ENCODE data around the gene PODNL1. TPM values are rescaled to one million over a fixed set of nuclear protein-coding genes. Genes with fewer than 3 reads are reported as not detected.

The PODNL1 gene
- total RNA-seq, 2 experiments from 2014 or later = 0.25 to 0.46 TPM

DNA sequence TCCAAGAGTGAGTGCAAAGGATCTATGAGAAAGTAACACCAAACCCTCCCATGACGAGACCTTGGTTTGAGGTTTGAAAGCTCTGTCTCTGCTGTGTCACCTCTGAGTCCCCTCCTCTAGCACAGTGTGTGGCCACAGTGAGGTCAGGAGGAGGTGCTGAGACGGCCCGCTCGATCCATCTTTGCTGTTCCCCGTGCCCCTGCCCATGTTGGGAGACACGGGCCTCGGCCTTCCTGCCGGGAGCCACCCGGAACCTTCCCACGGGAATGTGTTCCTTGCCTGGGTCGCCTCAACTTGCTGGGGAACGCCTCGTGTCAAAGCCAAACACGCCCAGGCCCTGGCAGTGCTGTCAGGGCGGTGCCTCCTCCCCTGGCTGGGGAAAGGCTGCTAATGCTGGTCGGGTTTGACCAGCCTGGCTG lies 51.2 kb downstream of the PODNL1 start:
- DNase-seq = peak; percentile 43
- intact Hi-C loops (cut with DNase I, micrococcal nuclease) = no loop called here

DNA sequence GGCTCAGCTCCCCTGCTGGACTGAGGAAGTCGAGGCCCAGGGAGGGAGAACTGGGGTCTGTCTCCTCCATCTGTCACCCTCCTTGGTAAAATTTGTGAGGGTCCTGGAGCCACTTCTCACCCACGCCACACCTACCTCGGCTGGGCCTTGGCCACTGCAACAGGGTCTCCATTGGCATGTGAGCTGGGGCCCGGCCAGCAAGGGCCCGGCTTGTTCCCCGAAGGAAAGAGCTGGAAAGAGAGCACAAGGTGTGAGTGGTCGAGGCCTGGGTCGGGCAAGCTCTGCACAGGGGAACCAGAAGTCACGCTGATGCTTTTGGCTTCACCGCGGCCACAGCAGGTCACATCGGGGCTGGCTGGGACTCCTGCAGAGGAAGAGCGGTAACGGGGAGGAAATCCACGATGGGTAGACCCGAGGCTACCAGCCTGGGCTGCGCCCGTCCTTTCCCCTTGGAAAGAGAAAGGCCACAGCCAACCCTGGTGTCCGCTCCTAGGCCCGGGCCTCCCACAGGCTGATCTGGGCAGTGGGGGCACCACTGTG lies 52.3 kb downstream of the PODNL1 start:
- ChIA-PET POLR2A (interaction anchor here (0.6 kb wide), 1 partner anchor 17 kb away, joined by 9 read pairs; no protein-coding TSS in a partner anchor), CTCF (interaction anchor here (0.7 to 2.0 kb wide), 4 partner anchors 17 to 230 kb away, joined by 3 to 7 read pairs (median 4); no protein-coding TSS in a partner anchor)
- Mint-ChIP-seq H3K4me3 (no peak overlapping the region), H3K27ac (no peak overlapping the region), H3K27me3 (no peaks in the 10 kb centered on the region), H3K36me3 (ENCODE audit: low read depth) (no peaks in the 10 kb centered on the region), H3K9me3 (ENCODE audit: low read depth) (no peaks in the 10 kb centered on the region), H3K4me1 (peaks cover 26% of the 10 kb centered on the region)
- intact Hi-C loops (cut with DNase I, micrococcal nuclease) = no loop called here
- DNase-seq (no peak), ATAC-seq (no peak)

More for the DNA sequence above, 51.2 kb downstream of the PODNL1 start:
- no peaks in the 10 kb centered on the region for H3K27me3 Mint-ChIP-seq
- H3K36me3 Mint-ChIP-seq (ENCODE audit: low read depth) = no peaks in the 10 kb centered on the region
- H3K4me3 Mint-ChIP-seq = no peak overlapping the region
- H3K4me1 Mint-ChIP-seq = peaks cover 14% of the 10 kb centered on the region
- H3K9me3 Mint-ChIP-seq (ENCODE audit: low read depth) = no peaks in the 10 kb centered on the region
- POLR2A ChIA-PET = no interaction called here
- no peak overlapping the region for H3K27ac Mint-ChIP-seq
- CTCF ChIA-PET = interaction anchor here (0.6 to 2.0 kb wide), 4 partner anchors 16 to 307 kb away, joined by 3 to 7 read pairs (median 4); no protein-coding TSS in a partner anchor
- peak; percentile 68 for ATAC-seq

DNA sequence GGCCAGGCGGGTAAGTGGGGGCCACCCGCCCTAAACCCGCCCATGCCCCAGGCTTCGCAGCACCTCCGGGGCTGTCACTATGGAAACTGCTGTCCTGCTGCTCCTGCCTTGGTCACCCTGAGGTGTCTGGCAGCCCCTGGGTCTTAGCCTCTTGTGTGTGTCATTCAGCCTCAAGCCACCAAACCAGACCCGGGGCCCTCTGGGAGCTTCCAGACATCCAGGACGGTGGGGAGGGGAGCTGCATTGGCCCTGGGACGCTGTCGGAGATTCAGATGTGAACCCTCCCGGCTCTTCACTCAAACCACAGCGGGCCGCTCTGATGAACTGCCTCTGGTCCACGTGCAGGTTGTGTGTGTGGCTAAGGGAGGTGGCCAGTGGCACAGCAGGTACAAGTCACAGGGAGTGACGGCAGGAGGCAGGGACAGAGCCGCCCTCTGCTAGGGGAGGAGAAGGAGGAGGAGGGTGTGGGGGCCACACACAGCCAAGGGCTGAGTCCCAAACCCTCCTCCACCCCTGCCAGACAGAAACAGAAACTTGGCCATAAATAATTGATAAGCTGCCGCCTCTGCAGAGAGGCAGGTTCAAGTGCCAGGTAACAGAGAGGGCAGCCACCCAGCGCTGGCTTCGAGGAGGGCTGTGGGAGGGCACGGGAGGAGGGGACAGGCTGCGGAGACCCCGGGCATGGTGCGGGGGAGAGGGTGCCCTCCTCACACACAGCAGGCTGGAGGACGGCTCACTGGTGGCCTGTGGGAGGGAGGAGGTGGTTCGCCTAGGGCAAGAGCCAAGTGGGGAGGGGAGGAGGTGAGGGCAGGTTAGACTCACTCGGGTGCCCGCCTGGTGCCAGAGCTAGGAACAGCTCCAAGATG lies 53.3 kb downstream of the PODNL1 start:
- ATAC-seq (no peak), DNase-seq (no peak)
- ChIA-PET CTCF (interaction anchor here (0.7 to 2.0 kb wide), 2 partner anchors 18 to 230 kb away, joined by 3 to 7 read pairs; no protein-coding TSS in a partner anchor), POLR2A (no interaction called here)
- Mint-ChIP-seq H3K27me3 (no peaks in the 10 kb centered on the region), H3K9me3 (ENCODE audit: low read depth) (no peaks in the 10 kb centered on the region), H3K4me1 (peaks cover 33% of the 10 kb centered on the region), H3K36me3 (ENCODE audit: low read depth) (no peaks in the 10 kb centered on the region), H3K27ac (no peak overlapping the region), H3K4me3 (no peak overlapping the region)
- intact Hi-C loops (cut with DNase I, micrococcal nuclease) = loop anchor here (5.0 kb wide), 4 partner anchors 67 to 592 kb away; partner anchors contain the start of genes DCAF15 (in 1 of the 2), IL27RA (in 1 of the 2) and PTGER1 (in 1 of the 2)

DNA sequence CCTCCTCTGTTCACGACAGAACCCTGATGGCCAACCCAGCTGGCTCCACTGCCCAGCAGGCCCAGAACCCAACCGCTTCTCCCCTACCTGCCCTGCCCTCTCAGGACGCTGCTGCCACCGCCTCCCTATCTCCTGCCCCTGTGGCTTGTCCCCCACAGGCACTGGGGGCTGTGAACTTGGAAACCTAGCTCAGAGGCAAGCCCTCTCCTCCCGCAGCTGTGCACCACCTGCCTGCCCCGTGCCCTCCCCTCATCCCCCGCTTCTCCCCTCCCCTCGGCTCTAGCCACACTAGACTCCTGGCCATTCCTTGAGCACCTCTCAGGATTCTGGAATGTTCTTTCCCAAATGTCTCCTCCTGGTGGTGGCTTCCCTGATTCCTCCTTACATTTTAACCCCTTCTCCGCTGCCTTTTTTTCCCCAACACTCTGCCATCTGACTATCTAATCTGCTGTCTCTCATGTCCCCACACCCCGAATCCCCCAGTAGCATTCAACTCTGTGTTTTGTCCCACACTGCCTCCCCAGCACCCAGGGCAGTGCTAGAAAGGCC lies 54.6 kb downstream of the PODNL1 start:
- intact Hi-C loops (cut with DNase I, micrococcal nuclease) = loop anchor here (5.0 kb wide), 4 partner anchors 69 to 594 kb away; partner anchors contain the start of genes DCAF15 (in 1 of the 2), IL27RA (in 1 of the 2) and PTGER1 (in 1 of the 2)
- ChIA-PET POLR2A (interaction anchor here (0.6 kb wide), 1 partner anchor 22 kb away, joined by 4 read pairs; no protein-coding TSS in a partner anchor), CTCF (interaction anchor here (0.8 to 2.1 kb wide), 2 partner anchors 189 to 233 kb away, joined by 3 to 4 read pairs; partner anchors contain the start of gene MISP3)
- Mint-ChIP-seq H3K27ac (no peak overlapping the region), H3K4me3 (no peak overlapping the region), H3K27me3 (no peaks in the 10 kb centered on the region), H3K4me1 (peaks cover 35% of the 10 kb centered on the region), H3K36me3 (ENCODE audit: low read depth) (no peaks in the 10 kb centered on the region), H3K9me3 (ENCODE audit: low read depth) (no peaks in the 10 kb centered on the region)
- no peak for DNase-seq
- ATAC-seq = no peak

DNA sequence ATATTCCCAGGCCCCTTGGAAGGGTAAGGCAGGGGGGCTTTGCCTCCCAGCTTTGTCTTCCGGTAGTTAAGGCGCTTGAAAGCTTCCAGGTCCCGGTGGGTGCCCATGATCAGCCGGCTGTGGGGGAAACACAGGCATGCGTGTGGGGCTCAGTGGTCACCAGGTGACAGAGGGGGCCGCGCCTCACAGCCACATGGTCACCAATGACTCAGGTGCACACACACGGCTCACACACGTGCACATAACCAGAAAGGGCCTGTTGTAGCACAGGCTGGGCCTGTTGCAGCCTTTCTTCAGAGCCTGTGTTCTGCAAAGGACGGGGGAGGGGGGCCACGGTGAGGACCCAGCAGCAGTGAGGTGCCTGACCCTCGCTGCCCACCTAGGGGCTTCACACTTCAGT lies 55.4 kb downstream of the PODNL1 start:
- Mint-ChIP-seq H3K36me3 (ENCODE audit: low read depth) (no peaks in the 10 kb centered on the region), H3K27ac (no peak overlapping the region), H3K27me3 (no peaks in the 10 kb centered on the region), H3K9me3 (ENCODE audit: low read depth) (no peaks in the 10 kb centered on the region), H3K4me1 (peaks cover 35% of the 10 kb centered on the region), H3K4me3 (no peak overlapping the region)
- intact Hi-C loops (cut with DNase I, micrococcal nuclease) = loop anchor here (5.0 kb wide), 4 partner anchors 69 to 594 kb away; partner anchors contain the start of genes DCAF15 (in 1 of the 2), IL27RA (in 1 of the 2) and PTGER1 (in 1 of the 2)
- ATAC-seq = no peak
- ChIA-PET POLR2A (interaction anchor here (0.6 to 1.0 kb wide), 2 partner anchors 11 to 782 kb away, joined by 3 to 5 read pairs; no protein-coding TSS in a partner anchor), CTCF (interaction anchor here (0.6 to 2.1 kb wide), 5 partner anchors 145 to 254 kb away, joined by 3 to 8 read pairs (median 4); partner anchors contain the start of genes ASF1B, MISP3 and RLN3)
- peak; percentile 39 for DNase-seq

DNA sequence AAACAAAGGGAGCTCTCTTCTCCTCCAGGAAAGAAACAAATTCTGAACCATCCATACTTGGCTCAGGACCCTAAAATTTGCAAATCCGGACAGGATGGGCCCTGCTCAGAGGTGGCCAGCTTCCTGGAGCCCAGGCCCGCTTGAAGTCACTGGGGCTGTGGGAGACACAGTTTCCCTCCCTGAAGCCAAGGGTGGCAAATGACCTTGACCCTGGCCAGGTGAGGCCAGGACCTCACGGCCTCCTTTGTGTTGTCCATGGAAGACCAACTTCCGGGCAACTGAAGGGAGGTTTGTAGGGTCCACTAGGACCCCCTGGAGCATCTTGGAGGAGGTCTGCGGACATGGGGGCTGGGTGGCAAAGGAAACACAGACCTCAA lies 55.8 kb downstream of the PODNL1 start:
- no peak for DNase-seq
- POLR2A ChIA-PET = interaction anchor here (0.6 to 1.0 kb wide), 3 partner anchors 10 to 782 kb away, joined by 3 to 5 read pairs (median 3); partner anchors contain the start of gene ASF1B
- CTCF ChIA-PET = interaction anchor here (0.6 to 2.1 kb wide), 9 partner anchors 86 to 254 kb away, joined by 3 to 8 read pairs (median 4); partner anchors contain the start of genes ASF1B, MISP3 and RLN3
- Mint-ChIP-seq H3K4me1 (peaks cover 35% of the 10 kb centered on the region), H3K4me3 (peak overlapping the region; percentile 6), H3K27me3 (no peaks in the 10 kb centered on the region), H3K9me3 (ENCODE audit: low read depth) (no peaks in the 10 kb centered on the region), H3K27ac (peak overlapping the region; percentile 66), H3K36me3 (ENCODE audit: low read depth) (no peaks in the 10 kb centered on the region)
- ATAC-seq = no peak
- intact Hi-C loops (cut with DNase I, micrococcal nuclease) = loop anchor here (5.0 kb wide), 4 partner anchors 70 to 595 kb away; partner anchors contain the start of genes DCAF15 (in 1 of the 2), IL27RA (in 1 of the 2) and PTGER1 (in 1 of the 2)

DNA sequence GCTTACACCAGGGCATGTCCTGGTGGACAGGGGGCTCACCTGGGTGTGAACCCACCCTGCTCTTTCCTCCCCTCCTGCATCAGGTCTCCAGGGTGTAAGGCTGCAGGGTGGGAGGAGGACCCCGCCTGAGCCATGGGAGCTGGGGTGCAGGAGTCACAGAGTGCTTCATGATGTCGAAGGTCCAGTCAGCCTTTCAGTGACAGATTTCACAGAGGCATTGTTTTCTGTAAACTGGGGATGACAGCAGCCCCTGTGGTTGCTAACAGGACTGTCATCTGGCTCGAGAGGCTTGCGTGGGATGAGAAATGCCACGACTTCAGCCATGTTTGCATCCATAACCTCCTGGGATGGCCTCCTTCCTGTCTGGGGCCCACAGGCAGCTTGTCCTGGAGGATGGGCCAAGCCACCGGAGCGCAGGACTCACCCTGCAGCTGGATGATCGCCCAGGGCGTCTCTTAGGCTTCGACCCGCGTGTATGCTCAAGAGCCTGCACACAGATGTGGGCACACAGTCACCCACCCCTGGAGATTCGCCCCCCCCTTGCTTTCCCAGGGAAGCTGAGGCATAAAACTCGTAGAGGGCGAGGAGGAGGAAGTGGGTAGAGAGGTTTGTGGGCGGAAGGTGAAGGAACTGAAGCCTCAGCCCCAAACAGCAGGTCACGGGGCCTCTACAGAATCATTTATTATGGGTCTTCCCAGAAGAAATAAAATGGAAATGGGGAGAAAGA lies 56.4 kb downstream of the PODNL1 start:
- H3K27me3 Mint-ChIP-seq = no peaks in the 10 kb centered on the region
- peak overlapping the region; percentile 66 for H3K27ac Mint-ChIP-seq
- CTCF ChIA-PET = interaction anchor here (0.6 to 3.5 kb wide), 15 partner anchors 20 to 314 kb away, joined by 3 to 16 read pairs (median 4); partner anchors contain the start of genes ASF1B, MISP3 and RLN3
- peaks cover 35% of the 10 kb centered on the region for H3K4me1 Mint-ChIP-seq
- H3K9me3 Mint-ChIP-seq (ENCODE audit: low read depth) = no peaks in the 10 kb centered on the region
- ATAC-seq = peak; percentile 40
- peak; percentile 69 for DNase-seq
- H3K36me3 Mint-ChIP-seq (ENCODE audit: low read depth) = no peaks in the 10 kb centered on the region
- H3K4me3 Mint-ChIP-seq = peak overlapping the region; percentile 6
- POLR2A ChIA-PET = interaction anchor here (0.6 to 1.0 kb wide), 4 partner anchors 10 to 781 kb away, joined by 3 to 5 read pairs (median 3); partner anchors contain the start of gene ASF1B
- intact Hi-C loops (cut with DNase I, micrococcal nuclease) = loop anchor here (2.0 to 5.0 kb wide), 7 partner anchors 70 to 595 kb away; partner anchors contain the start of genes ASF1B (in 1 of the 2), DCAF15 (in 1 of the 2), DDX39A (in 1 of the 2) and IL27RA (in 1 of the 2)

DNA sequence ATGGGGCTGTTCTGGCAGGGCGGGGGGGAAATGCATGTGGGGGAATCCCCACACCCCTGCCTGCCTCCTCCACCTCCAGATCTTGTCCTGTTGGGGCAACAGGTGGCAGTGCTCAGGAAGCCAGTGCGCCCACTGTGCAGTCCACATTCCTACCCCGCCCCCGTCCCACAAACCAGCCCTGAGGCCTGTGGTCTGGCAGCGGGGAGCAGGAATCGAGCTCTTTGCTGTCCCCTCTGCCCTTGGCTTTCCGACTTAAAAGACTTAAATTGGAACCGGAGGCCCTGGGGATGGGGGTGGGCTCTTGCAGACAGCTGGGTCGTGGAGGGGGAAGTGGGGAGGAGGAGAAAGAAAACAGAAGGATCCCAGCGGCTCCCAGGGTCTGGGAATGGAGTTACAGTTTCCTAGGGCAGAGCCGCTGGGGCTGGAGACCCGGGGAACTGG lies 56.9 kb downstream of the PODNL1 start:
- intact Hi-C loops (cut with DNase I, micrococcal nuclease) = loop anchor here (2.0 to 5.0 kb wide), 7 partner anchors 71 to 596 kb away; partner anchors contain the start of genes ASF1B (in 1 of the 2), DCAF15 (in 1 of the 2), DDX39A (in 1 of the 2) and IL27RA (in 1 of the 2)
- POLR2A ChIA-PET = no interaction called here
- H3K4me3 Mint-ChIP-seq = peak overlapping the region; percentile 6

More for the DNA sequence above, 56.9 kb downstream of the PODNL1 start:
- CTCF ChIA-PET = interaction anchor here (0.6 to 3.5 kb wide), 18 partner anchors 19 to 424 kb away, joined by 3 to 16 read pairs (median 4); partner anchors contain the start of genes ASF1B, MISP3 and RLN3
- peak overlapping the region; percentile 66 for H3K27ac Mint-ChIP-seq
- ATAC-seq (no peak), DNase-seq (peak; percentile 53)
- peaks cover 35% of the 10 kb centered on the region for H3K4me1 Mint-ChIP-seq
- H3K27me3 Mint-ChIP-seq = no peaks in the 10 kb centered on the region
- no peaks in the 10 kb centered on the region for H3K9me3 Mint-ChIP-seq (ENCODE audit: low read depth)
- H3K36me3 Mint-ChIP-seq (ENCODE audit: low read depth) = no peaks in the 10 kb centered on the region
